NCI-H2196 treated with DMSO at 0.1 percent for 48 hours (cell line): ENCODE data around the gene TBR1.

Experiments used
- DNase-seq: peaks from one replicate; lab custom pipeline; 2025; ENCODE audit not compliant: unreplicated experiment; lab: John Stamatoyannopoulos, UW

The TBR1 gene

DNA sequence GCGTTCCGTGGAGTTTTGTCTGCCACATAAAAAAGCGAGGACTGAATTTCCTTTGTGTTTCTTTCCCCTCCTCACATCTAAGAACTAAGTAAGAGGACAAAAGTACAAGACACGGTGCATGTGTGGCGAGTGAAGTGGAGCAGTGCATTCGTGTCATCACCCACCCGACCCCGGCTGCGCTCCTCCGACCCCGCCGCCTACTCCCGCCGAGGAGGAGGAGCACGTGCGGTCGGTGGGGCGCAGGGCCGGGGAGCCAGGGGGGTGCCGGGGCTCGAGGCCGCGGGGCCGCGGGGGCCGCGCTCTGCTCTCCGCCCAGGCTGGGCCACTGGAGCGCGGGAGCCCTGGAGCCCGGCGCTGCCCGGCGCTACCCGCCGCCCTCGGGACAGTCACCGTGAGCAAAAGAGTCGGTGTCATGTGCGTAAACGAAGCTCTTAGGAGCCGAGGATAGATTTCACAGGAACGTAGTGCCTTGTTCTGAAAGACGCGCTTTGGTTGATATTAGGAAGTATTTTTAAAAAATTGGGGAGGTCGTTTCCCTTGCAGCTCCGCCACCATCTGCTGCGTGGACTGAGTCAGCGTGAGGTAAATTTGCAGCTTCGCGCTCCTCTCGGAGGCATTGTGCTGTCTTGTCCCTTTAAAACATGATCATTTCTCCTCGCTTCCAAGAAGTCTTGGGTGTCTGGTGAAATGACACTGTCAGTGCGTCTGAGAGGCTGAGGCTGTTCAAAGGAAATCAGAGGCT, 11.0 kb downstream of the TBR1 start:
- no peak for DNase-seq

DNA sequence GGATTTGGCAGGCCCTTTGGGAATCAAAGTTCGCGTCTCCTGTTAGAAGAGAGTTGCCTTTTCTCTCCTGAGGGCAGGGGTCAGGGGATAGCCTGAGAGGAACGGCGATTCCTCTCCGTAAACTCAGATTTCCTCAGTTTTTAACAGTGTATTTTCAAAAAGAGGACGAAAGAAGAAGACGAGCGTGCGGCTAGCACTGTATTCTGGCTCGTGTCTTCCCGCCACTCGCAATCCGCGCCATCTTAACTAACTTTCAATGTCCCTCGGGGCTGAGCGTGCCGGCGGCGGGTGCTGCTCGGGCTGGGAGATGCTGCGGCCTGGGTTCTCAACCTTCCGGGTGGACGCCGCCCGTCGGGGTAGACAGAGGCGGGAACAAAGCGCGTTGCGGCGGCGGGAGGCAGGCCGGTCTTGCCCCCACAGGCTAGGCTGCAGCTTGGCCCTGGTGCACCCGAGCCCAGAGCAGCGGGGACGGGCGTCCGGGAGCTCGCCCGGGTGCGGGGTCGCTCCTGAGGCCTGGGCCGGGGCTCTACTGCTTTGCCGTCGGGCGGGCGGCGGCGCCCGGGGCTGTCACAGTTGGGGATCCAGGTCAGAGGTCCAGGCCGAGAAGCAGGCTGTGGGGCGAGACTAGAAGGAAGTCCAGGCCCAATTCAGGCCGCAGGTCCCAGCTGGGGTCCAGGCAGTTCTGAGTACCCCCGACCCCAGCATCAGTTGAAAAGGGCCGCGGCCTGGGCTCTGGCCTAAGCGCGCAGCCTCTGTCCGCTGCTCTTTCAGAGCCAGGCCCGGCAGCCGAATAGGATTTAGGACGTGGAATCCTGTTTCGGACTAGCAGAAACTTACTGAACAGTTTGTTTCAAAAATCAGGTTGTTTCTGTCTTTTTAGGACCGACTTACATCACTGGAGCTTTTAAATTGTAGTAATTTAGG, 11.8 kb downstream of the TBR1 start:
- no peak for DNase-seq

DNA sequence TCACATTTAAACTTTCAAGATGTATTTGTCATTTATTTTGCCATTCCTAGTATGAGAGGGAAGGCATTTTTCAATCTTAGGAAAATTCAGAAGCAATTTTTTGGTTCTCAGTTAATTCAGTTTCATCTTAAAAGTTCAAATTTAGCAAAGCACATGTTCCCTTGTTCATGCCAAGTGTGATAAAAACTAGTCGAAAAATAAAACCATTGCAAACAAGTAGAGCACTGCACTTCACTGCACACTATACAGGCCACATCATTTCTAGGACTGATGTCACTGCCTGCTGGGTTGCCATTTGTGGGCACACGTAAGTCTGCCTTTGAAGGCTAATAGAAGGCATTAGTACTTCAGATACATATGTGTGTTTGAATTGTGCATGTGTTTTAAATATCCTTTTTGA, 14.3 kb downstream of the TBR1 start:
- no peak for DNase-seq

DNA sequence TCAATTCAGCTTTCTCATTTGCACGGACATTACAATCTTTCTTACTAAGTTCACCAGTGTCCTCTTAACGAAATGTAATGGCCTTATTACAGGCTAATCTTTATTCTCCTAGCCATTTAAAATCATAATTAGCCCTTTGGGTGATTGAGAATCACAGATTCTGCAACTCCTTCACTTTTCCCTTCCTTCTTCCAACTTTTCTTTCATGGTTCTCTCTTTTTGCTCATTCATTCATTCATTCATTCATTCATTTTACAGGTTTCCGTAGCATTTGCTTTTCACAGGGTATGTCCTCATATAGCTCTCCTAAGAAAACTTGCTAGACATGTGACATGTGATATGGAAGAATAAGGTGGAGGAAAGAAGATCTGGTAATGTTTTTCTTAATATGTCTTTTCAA, 16.0 kb downstream of the TBR1 start:
- no peak for DNase-seq

DNA sequence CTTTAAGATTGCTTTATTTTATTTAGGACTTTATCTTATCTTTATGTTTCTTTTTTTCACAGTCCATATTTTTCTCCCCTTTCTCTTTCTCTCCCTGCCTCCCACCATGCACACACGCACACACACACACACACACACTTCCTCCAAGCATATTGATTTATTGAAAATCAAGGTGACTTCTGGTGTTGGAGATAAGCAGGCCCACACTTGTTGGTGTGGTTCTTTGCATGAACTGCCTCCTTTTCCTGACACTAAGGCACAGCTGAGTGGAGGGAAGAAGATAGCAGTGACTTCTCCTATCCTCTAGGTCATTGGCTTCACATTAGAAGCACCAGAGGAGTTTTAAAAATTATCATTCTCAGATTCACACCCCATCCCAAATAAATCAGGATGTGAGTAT, 18.0 kb downstream of the TBR1 start:
- DNase-seq, result no peak

DNA sequence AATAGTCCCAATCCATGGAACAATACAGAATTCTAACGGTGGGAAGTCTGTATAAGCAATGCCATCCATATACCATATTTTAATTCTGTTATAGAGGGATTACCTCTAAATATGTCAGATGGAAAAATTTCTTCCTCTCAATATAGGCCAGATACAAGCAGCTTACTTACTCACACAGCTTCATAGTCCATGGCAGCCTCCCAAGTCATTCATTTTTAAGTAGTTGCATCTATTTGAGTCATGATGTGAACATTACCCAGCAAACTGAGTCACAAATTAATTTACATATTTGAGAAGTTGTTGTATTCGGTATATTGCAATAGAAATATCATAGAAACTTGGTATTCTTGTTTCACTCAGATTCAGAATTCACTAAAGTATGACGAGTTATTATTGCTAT, 20.3 kb downstream of the TBR1 start:
- DNase-seq, result no peak

DNA sequence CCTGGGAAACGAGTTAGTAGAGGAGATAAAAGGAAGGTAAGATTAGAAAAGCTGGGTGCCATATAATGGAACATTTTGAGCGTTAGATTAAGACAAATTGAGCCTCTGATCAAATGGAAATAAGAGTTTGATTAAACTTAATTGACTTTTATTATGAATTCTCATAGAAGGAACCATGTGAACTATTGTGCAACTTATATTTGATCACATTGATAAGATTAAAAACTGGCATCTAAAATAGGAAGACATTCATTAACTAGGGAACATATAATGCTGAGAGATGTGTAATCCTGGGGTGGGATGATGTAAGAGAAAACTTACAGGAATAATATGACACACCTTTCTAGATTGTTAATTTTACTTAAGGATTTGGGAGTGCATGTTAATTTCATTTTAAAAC, 22.5 kb downstream of the TBR1 start:
- DNase-seq, result no peak

DNA sequence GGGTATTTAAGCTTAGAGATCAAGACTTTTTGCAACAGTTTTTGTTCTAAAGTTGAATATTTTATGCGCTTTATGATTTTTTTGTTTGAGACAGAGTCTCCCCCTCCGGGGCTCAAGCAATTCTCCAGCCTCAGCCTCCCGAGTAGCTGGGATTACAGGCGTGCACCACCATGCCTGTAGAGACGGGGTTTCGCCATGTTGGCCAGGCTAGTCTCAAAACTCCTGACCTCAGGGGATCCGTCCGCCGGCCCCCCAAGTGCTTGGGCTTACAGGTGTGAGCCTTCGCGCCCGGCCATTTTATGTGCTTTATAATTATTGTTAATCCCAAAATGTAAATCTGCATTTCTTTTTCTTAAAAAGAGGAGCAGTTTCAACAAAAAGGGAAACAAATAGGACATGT, 29.0 kb downstream of the TBR1 start:
- no peak for DNase-seq

DNA sequence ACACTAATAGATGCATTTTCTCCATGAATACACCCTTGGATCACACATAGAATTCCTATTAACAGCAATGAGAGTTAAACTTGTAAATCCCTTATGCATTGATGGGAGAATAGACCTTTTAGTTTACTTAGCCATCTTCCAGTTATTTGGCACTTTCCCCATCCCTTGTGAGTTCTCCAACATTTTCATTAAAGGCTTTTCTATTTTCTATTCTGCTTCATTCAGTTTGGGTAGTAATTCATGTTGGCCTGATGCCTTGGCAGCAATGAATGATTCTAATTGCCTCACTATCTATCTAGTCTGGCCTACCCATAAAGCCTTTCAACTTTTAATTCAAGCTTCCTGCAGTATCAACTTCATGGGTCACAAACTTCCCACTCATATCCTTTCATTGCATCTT, 32.3 kb downstream of the TBR1 start:
- DNase-seq, result no peak

DNA sequence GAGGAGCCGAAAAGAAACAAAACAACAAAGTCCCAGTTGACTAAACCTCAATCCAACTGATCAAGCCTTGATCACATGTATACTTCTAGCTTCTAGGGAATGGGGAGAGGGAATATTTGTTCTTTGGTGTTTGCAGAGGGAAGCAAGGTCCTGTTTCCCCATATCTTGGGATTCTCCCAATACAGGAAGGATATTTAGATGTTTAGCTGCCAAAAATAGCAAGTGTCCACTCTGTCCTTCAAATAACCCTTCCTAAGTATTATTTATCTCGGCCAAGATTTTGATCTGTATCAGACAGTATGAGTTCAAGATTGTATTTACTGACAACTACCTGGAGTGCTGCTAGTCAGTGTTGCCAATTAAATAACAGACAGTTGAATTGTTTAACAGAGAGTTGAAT, 55.5 kb downstream of the TBR1 start:
- no peak for DNase-seq

DNA sequence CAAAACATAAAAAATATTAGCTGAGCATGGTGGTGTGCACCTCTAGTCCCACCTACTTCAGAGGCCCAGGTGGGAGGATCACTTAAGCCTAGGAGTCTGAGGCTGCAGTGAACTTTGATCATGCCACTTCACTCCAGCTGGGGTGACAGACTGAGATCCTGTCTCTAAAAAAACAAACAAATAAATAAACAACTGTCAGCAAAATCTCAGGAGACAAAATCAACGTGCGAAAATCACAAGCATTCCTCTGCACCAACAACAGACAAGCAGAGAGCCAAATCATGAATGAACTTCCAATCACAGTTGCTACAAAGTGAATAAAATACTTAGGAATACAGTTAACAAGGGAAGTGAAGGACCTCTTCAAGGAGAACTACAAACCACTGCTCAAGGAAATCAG, 58.8 kb downstream of the TBR1 start:
- DNase-seq, result no peak
